Activated naive CD8-positive, alpha-beta T cell (primary cell): ENCODE measurements around the gene TSPAN13.

Source experiments
- H3K27ac Mint-ChIP-seq: one replicate; pipeline ENCODE4 v1.8.0; 2021; ENCODE audit warnings: mixed read lengths
- H3K27me3 Mint-ChIP-seq: one replicate; pipeline ENCODE4 v1.8.0; 2021; ENCODE audit warnings: mixed read lengths
- H3K36me3 Mint-ChIP-seq: one replicate; pipeline ENCODE4 v1.8.0; 2021; ENCODE audit warnings: mixed read lengths
- H3K4me1 Mint-ChIP-seq: one replicate; pipeline ENCODE4 v1.8.0; 2021; ENCODE audit warnings: low read depth, mixed read lengths
- H3K4me3 Mint-ChIP-seq: one replicate; pipeline ENCODE4 v1.8.0; 2021; ENCODE audit warnings: mild to moderate bottlenecking, mixed read lengths
- H3K9me3 Mint-ChIP-seq: one replicate; pipeline ENCODE4 v1.8.0; 2021; ENCODE audit warnings: low read depth, mixed read lengths

TSPAN13 gene

GRCh38 chr7:16804674-16805439, 51.3 kb downstream of the TSPAN13 start, which contains the start of gene AGR2:
Gene AGR2, minus strand, starts transcription at chr7:16804999. Its CDS starts 3,203 bp downstream, at chr7:16801796.
- Mint-ChIP-seq H3K4me3 (no peak within 1 kb of the TSS), H3K27ac (no peak within 1 kb of the TSS), H3K36me3 (no peaks in the 10 kb centered on the region), H3K4me1 (no peaks in the 10 kb centered on the region), H3K27me3 (peaks cover 5% of the 10 kb centered on the region), H3K9me3 (no peaks in the 10 kb centered on the region)

- peaks cover 5% of the 10 kb centered on the region for H3K27me3 Mint-ChIP-seq
- no peak overlapping the region for H3K27ac Mint-ChIP-seq
- H3K4me1 Mint-ChIP-seq: no peaks in the 10 kb centered on the region
- no peak overlapping the region for H3K4me3 Mint-ChIP-seq
- no peaks in the 10 kb centered on the region for H3K9me3 Mint-ChIP-seq
- H3K36me3 Mint-ChIP-seq: no peaks in the 10 kb centered on the region
Measured at GRCh38 chr7:16805441-16805840, 51.9 kb downstream of the TSPAN13 start.

GRCh38 chr7:16810112-16810511, 56.6 kb downstream of the TSPAN13 start:
- Mint-ChIP-seq H3K27ac (no peak overlapping the region), H3K4me1 (no peaks in the 10 kb centered on the region), H3K9me3 (no peaks in the 10 kb centered on the region), H3K36me3 (no peaks in the 10 kb centered on the region), H3K4me3 (no peak overlapping the region), H3K27me3 (peaks cover 2% of the 10 kb centered on the region)

GRCh38 chr7:16810573-16810972, 57.0 kb downstream of the TSPAN13 start:
- no peak overlapping the region for H3K4me3 Mint-ChIP-seq
- no peaks in the 10 kb centered on the region for H3K36me3 Mint-ChIP-seq
- H3K9me3 Mint-ChIP-seq: no peaks in the 10 kb centered on the region
- H3K4me1 Mint-ChIP-seq: no peaks in the 10 kb centered on the region
- peaks cover 4% of the 10 kb centered on the region for H3K27me3 Mint-ChIP-seq
- H3K27ac Mint-ChIP-seq: no peak overlapping the region

- H3K27ac Mint-ChIP-seq: no peak overlapping the region
- peaks cover 6% of the 10 kb centered on the region for H3K27me3 Mint-ChIP-seq
- no peak overlapping the region for H3K4me3 Mint-ChIP-seq
- no peaks in the 10 kb centered on the region for H3K4me1 Mint-ChIP-seq
- H3K36me3 Mint-ChIP-seq: no peaks in the 10 kb centered on the region
- H3K9me3 Mint-ChIP-seq: no peaks in the 10 kb centered on the region
Measured at GRCh38 chr7:16811551-16811950, 58.0 kb downstream of the TSPAN13 start.

DNA sequence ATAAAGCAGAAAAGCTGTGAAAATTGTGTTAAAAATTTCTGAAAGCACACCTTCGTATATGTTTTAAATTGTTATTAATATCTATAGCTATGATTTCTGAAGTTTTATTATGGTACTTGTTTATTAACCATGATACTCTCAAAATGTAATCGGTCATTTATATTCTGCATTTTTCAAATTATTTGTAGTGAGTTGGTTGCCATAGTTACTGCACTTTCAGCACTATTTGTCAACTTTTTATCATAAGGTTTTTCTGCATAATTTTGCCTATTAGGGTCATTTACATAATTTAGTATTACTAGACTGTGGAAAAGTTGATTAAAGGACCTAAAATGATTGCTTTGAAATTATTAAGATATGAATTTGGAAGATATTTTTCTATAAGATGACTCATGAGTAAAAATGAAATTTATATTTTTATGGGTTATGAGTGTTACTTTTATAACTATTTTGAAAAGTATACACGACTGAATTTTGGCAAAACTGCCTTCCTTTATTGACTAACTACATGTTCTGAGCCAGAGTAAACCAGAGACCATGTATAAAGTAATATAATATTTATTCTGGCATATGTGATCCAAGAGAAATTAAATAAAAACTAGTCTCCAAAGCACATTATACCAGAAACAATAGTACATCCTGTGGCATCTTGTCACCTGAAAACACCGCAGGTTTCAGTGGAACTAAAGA, 59.1 kb downstream of the TSPAN13 start:
- Mint-ChIP-seq H3K4me3 (no peak overlapping the region), H3K4me1 (no peaks in the 10 kb centered on the region), H3K9me3 (no peaks in the 10 kb centered on the region), H3K27ac (no peak overlapping the region), H3K27me3 (peaks cover 6% of the 10 kb centered on the region), H3K36me3 (no peaks in the 10 kb centered on the region)

DNA sequence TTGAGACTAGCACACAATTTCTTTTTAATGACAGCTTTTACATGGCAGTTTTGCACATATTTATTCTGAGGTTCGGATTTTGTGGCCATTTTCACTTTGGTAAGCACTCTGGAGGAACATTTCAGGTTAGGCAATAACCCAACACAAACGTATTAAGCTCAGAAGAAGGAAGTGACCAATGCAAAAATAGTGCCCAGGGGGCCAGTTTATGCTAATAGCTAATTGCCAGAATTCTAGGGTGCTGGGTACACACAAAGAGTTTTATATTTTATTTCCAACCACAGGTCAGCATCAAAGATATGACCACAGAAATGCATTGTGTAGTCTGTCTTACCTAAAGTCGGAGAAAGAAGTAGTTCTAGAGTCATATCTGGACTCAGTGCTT, 59.7 kb downstream of the TSPAN13 start:
- Mint-ChIP-seq H3K4me3 (no peak overlapping the region), H3K27me3 (peaks cover 4% of the 10 kb centered on the region), H3K36me3 (no peaks in the 10 kb centered on the region), H3K9me3 (no peaks in the 10 kb centered on the region), H3K27ac (no peak overlapping the region), H3K4me1 (no peaks in the 10 kb centered on the region)

DNA sequence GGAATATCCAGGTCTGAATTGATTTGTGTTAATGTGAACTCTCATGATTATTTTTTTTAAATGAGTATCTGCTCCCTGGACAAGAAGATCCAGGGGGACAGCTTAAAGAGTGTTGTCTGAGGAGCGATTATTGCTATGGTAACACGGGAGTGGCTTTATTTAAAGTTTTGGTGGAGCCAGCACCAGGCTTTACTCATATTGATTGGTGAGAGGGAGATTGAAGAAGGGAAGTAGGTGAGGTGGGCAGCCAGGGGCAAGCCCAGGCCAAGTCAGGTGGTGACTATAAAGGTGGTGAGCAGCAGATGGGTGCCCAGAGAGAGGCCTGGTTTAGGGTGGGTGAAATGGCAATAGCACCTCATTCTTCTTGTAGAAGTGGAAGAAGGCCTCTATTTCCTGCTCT, 61.4 kb downstream of the TSPAN13 start:
- Mint-ChIP-seq H3K27ac (no peak overlapping the region), H3K9me3 (no peaks in the 10 kb centered on the region), H3K4me1 (no peaks in the 10 kb centered on the region), H3K36me3 (no peaks in the 10 kb centered on the region), H3K27me3 (peaks cover 5% of the 10 kb centered on the region), H3K4me3 (no peak overlapping the region)

GRCh38 chr7:16816824-16817223, 63.3 kb downstream of the TSPAN13 start:
- H3K27ac Mint-ChIP-seq: no peak overlapping the region
- H3K9me3 Mint-ChIP-seq: no peaks in the 10 kb centered on the region
- peaks cover 15% of the 10 kb centered on the region for H3K27me3 Mint-ChIP-seq
- H3K4me1 Mint-ChIP-seq: no peaks in the 10 kb centered on the region
- no peak overlapping the region for H3K4me3 Mint-ChIP-seq
- H3K36me3 Mint-ChIP-seq: no peaks in the 10 kb centered on the region

DNA sequence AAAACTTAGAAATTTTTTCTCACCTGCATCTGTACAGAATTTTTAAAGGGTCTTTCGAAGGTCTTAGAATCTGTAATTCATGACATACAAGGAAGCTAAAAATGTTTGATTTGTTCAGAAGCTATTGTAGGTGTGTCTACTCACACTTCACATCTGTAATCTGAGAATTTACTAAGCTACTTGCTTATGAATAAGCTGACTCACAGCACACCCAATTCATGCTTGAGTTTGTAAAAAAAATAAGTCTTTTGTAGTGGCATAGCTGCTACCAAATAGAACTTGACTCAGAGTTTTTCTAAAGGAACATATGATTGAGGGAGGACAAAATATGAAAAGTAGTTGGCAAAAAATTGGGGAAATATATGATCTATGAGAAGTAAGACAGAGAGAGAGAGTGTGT, 64.0 kb downstream of the TSPAN13 start:
- H3K4me3 Mint-ChIP-seq: no peak overlapping the region
- H3K36me3 Mint-ChIP-seq: no peaks in the 10 kb centered on the region
- H3K27ac Mint-ChIP-seq: no peak overlapping the region
- H3K27me3 Mint-ChIP-seq: peaks cover 17% of the 10 kb centered on the region
- no peaks in the 10 kb centered on the region for H3K4me1 Mint-ChIP-seq
- H3K9me3 Mint-ChIP-seq: no peaks in the 10 kb centered on the region

GRCh38 chr7:16818732-16819131, 65.2 kb downstream of the TSPAN13 start:
- no peaks in the 10 kb centered on the region for H3K36me3 Mint-ChIP-seq
- H3K27ac Mint-ChIP-seq: no peak overlapping the region
- peaks cover 20% of the 10 kb centered on the region for H3K27me3 Mint-ChIP-seq
- no peaks in the 10 kb centered on the region for H3K9me3 Mint-ChIP-seq
- no peak overlapping the region for H3K4me3 Mint-ChIP-seq
- H3K4me1 Mint-ChIP-seq: no peaks in the 10 kb centered on the region

DNA sequence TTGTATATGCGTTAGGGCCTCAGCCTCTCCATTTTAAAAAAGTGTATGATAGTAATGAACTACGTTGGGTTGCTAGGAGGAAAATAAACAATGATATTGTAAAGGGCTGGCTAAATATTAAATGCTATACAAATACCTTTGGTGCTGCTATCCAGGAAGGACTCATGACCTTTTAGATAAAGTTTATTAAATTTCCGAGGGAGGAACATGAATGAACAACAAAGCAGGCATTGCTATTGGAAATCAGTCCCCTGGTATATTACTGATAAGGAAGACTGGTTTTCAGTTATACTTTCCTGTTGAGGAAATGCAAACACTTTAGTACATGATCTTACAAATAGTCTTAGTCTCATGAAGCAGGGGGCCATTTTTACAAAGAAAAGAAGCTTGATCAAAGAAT, 68.5 kb downstream of the TSPAN13 start:
- no peak overlapping the region for H3K27ac Mint-ChIP-seq
- peaks cover 19% of the 10 kb centered on the region for H3K27me3 Mint-ChIP-seq
- H3K4me1 Mint-ChIP-seq: no peaks in the 10 kb centered on the region
- peaks cover 2% of the 10 kb centered on the region for H3K9me3 Mint-ChIP-seq
- no peaks in the 10 kb centered on the region for H3K36me3 Mint-ChIP-seq
- H3K4me3 Mint-ChIP-seq: no peak overlapping the region

GRCh38 chr7:16826060-16826459, 72.5 kb downstream of the TSPAN13 start:
- H3K36me3 Mint-ChIP-seq: no peaks in the 10 kb centered on the region
- no peak overlapping the region for H3K4me3 Mint-ChIP-seq
- no peaks in the 10 kb centered on the region for H3K4me1 Mint-ChIP-seq
- peaks cover 16% of the 10 kb centered on the region for H3K27me3 Mint-ChIP-seq
- peaks cover 20% of the 10 kb centered on the region for H3K9me3 Mint-ChIP-seq
- no peak overlapping the region for H3K27ac Mint-ChIP-seq

DNA sequence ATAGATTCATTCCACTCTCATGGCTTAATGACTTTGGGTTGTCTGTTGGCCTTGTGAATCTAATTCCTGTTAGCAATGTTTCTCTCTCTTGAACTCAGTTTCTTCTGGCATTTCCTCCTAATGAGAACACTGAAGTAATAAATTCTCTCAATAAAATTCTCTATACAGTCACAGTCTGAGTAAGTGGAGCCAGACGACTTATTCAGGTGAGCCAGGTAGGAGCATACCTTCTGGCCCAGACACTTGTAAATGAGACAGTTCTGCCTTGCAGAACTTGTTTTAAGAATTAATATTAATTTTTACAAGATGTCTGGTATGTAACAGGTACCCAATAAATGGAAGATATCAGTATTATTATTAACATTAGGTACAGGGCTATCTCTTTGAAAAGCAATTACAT, 79.8 kb downstream of the TSPAN13 start:
- H3K9me3 Mint-ChIP-seq: peaks cover 9% of the 10 kb centered on the region
- no peaks in the 10 kb centered on the region for H3K4me1 Mint-ChIP-seq
- H3K27ac Mint-ChIP-seq: no peak overlapping the region
- no peaks in the 10 kb centered on the region for H3K36me3 Mint-ChIP-seq
- no peaks in the 10 kb centered on the region for H3K27me3 Mint-ChIP-seq
- H3K4me3 Mint-ChIP-seq: no peak overlapping the region
